Measurements from ENCODE around the gene MDH1.

DNA sequence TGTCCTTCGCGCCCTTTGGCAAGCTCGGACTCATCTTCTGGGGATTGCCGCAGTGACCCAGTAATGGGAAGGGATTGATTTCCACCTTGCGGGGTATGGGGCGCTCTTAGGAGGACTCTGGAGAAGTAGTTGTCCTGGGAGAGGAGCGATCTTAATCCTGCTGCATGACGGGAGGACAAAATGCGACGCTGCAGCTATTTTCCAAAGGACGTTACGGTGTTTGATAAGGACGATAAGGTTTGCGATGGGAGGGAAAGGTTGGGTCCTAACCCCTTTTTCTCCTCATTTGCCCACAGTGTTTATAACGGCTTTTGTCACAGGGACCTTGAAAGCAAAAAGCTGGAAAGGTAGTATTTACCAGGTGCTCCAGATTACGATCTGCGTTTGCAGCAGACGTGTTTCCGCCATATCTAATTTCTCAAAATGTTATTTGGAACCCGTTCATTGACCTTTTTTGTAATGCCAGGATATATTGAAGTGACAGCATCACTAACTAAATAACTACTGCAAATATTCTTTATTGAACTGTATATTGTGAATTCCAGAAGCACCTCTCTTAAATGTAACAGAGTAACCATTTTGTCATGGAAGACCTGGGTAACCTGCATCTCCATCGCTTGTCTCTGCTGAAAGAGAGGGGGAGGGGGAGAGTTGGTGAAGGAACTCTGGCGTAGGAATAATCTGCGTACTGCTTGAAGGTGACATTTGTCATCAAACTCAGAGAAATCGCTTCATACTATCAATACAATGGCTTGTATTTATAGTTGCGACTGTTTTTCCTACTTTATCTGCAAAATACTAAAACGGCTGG lies 590 bp downstream of the MDH1 start:
- TF ChIP-seq POLR2AphosphoS5 (IDR thresholded peaks at IDR 0.05; ENCODE audit: insufficient read depth in 1 of 2, low read depth in 1 of 2), result no peak
- TF ChIP-seq, protein P1, sequence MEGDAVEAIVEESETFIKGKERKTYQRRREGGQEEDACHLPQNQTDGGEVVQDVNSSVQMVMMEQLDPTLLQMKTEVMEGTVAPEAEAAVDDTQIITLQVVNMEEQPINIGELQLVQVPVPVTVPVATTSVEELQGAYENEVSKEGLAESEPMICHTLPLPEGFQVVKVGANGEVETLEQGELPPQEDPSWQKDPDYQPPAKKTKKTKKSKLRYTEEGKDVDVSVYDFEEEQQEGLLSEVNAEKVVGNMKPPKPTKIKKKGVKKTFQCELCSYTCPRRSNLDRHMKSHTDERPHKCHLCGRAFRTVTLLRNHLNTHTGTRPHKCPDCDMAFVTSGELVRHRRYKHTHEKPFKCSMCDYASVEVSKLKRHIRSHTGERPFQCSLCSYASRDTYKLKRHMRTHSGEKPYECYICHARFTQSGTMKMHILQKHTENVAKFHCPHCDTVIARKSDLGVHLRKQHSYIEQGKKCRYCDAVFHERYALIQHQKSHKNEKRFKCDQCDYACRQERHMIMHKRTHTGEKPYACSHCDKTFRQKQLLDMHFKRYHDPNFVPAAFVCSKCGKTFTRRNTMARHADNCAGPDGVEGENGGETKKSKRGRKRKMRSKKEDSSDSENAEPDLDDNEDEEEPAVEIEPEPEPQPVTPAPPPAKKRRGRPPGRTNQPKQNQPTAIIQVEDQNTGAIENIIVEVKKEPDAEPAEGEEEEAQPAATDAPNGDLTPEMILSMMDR (IDR thresholded peaks at IDR 0.05), result no peak

All from vagina (tissue), 2 donors.